ENCODE data around the gene BCKDHA. TPM values are rescaled to one million over a fixed set of nuclear protein-coding genes. Genes with fewer than 3 reads are reported as not detected.

Gene BCKDHA
- total RNA-seq, 1 experiment from 2014 or later, result 17.7 TPM

GRCh38 chr19:41353466-41354342 is 43.9 kb upstream of the BCKDHA start, which contains the start of gene TGFB1:
Gene TGFB1 (minus strand): TSS chr19:41353922. CDS start chr19:41353044, 878 bp downstream.
- intact Hi-C loops (cut with micrococcal nuclease), result no loop called here
- RAD21 ChIA-PET (ENCODE audit: low non-redundant PET in 1 of 2, low total read pairs in 2 of 2, uncharacterized antibody in 2 of 2, unreplicated experiment in 2 of 2), result interaction anchor here in 1 of 2 experiments (0.7 kb wide), 1 partner anchor 198 kb away, joined by 9 read pairs; no protein-coding TSS in a partner anchor
- DNase-seq (ENCODE audit: low read depth, low spot score) (peak; percentile 63), ATAC-seq (peak; percentile 70)
- no peaks in the 10 kb centered on the region for H3K9me2 ChIP-seq (ENCODE audit: insufficient read depth)
- peaks cover 11 to 29% of the 10 kb centered on the region in 2 experiments; a peak in 3 of 4 replicates for H3K4me1 ChIP-seq (ENCODE audit: control insufficient read depth in 1 of 2, insufficient read depth in 2 of 2, low read length in 2 of 2)
- H3K27me3 ChIP-seq (ENCODE audit: insufficient read depth, low read length), result no peaks in the 10 kb centered on the region
- no peak for TF ChIP-seq REST (IDR thresholded peaks at IDR 0.05; ENCODE audit: low read depth)
- peak; percentile 37 for TF ChIP-seq TCF7L2 (IDR thresholded peaks at IDR 0.05; ENCODE audit: borderline replicate concordance, extremely low read depth, insufficient read depth, insufficient read length)
- peak; percentile 62 for TF ChIP-seq SP1 (IDR thresholded peaks at IDR 0.05; ENCODE audit: low read depth)
- TF ChIP-seq ZBTB33 (IDR thresholded peaks at IDR 0.05; ENCODE audit: extremely low read depth, insufficient replicate concordance, low read length), result peak; percentile 43
- peak; percentile 95 for TF ChIP-seq EGR1 (IDR thresholded peaks at IDR 0.05; ENCODE audit: low read depth)
- TF ChIP-seq SRF (IDR thresholded peaks at IDR 0.05; ENCODE audit: low read depth), result no peak
- no peak for TF ChIP-seq EZH2 (IDR thresholded peaks at IDR 0.05)
- 0 out of 2 replicates have a peak, but pooled peaks have one; percentile 20 for TF ChIP-seq CBX3 (IDR thresholded peaks at IDR 0.05; ENCODE audit: low read depth)
- TF ChIP-seq POLR2AphosphoS5 (IDR thresholded peaks at IDR 0.05; ENCODE audit: low read depth, low read length), result peak; percentile 34; the same call in 1 of the 2 replicates
- TF ChIP-seq ATF3 (IDR thresholded peaks at IDR 0.05), result no peak
- 0 out of 2 replicates have a peak, but pooled peaks have one; percentile 17 for TF ChIP-seq SIN3A (IDR thresholded peaks at IDR 0.05; ENCODE audit: low read depth)
- no peak for TF ChIP-seq POLR2A (IDR thresholded peaks at IDR 0.05; ENCODE audit: borderline replicate concordance, extremely low read depth, insufficient read depth, insufficient read length)
- no peak for TF ChIP-seq ZNF274 (IDR thresholded peaks at IDR 0.05; ENCODE audit: low read depth, low read length)
- TF ChIP-seq ZFX (IDR thresholded peaks at IDR 0.05), result no peak
- no peak for TF ChIP-seq YY1 (IDR thresholded peaks at IDR 0.05; ENCODE audit: extremely low read depth, insufficient replicate concordance, low read depth, low read length)
- TF ChIP-seq CTCF (IDR thresholded peaks at IDR 0.05 in 2 of 3, conservative IDR thresholded peaks at IDR 0.05 in 1 of 3; ENCODE audit: borderline replicate concordance in 1 of 3, insufficient read depth in 1 of 3, low read depth in 2 of 3, low read length in 2 of 3), result peak; percentile 56 to 88 (median 81); a peak in 5 of 6 replicates
- POLR2A ChIA-PET, result interaction anchor here (0.6 to 2.1 kb wide), 3 partner anchors 10 to 531 kb away, joined by 3 to 13 read pairs (median 3); partner anchors contain the start of gene B9D2
- H3K79me2 ChIP-seq (ENCODE audit: insufficient read depth, low read length), result peaks cover 39% of the 10 kb centered on the region
- no peaks in the 10 kb centered on the region for H3K36me3 ChIP-seq (ENCODE audit: control insufficient read depth in 1 of 2, insufficient read depth in 2 of 2, low read length in 2 of 2)
- BruUV-seq (replicated peaks), result no TSS peak
- no peak within 1 kb of the TSS for H2AFZ ChIP-seq (ENCODE audit: low read depth, low read length, poor library complexity, severe bottlenecking)
- H3K9ac ChIP-seq (ENCODE audit: low read length), result peak within 1 kb of the TSS; percentile 83
- H3K4me2 ChIP-seq (ENCODE audit: low read length), result peak within 1 kb of the TSS; percentile 95
- H3K27ac ChIP-seq (ENCODE audit: low read depth, low read length), result peak within 1 kb of the TSS; percentile 89
- H3K9me3 ChIP-seq (ENCODE audit: control insufficient read depth in 1 of 2, insufficient read depth in 1 of 2, low read depth in 1 of 2, low read length in 2 of 2), result no peaks in the 10 kb centered on the region
- CTCF ChIA-PET, result interaction anchor here (1.3 to 5.6 kb wide), 3 partner anchors 11 to 222 kb away, joined by 3 to 54 read pairs (median 4); partner anchors contain the start of genes B9D2 and CEACAM21
- H4K20me1 ChIP-seq (ENCODE audit: insufficient read depth), result no peaks in the 10 kb centered on the region
- peak within 1 kb of the TSS; percentile 79 to 87 for H3K4me3 ChIP-seq (replicated peaks in 1 of 2; ENCODE audit: low read depth in 1 of 2, low read length in 2 of 2)

All from HCT116 (cell line).